CMK (cell line): ENCODE measurements around the gene HBE1.
"Not testable (repeated sequence)": the region's sequence is repeated elsewhere in the genome, so short reads cannot be mapped to it uniquely, and the experiment has no call there.

Experiments used
- DNase-seq: peaks from one replicate; pipeline ENCODE4 v3.0.0-alpha.2; 2010; ENCODE audit warnings: low read depth

Gene HBE1

GRCh38 chr11:5253440-5253839 lies 16.3 kb downstream of the HBE1 start:
- DNase-seq: not testable (repeated sequence)

GRCh38 chr11:5252919-5253265 lies 16.9 kb downstream of the HBE1 start:
- no peak for DNase-seq

- no peak for DNase-seq
These were observed 17.4 kb downstream of the HBE1 start for GRCh38 chr11:5252192-5252918.

GRCh38 chr11:5251746-5252145 lies 18.0 kb downstream of the HBE1 start:
- DNase-seq: no peak

- DNase-seq: no peak
These were observed 19.1 kb downstream of the HBE1 start for GRCh38 chr11:5250543-5251204.

GRCh38 chr11:5249807-5250396 lies 19.8 kb downstream of the HBE1 start, which contains the start of gene HBG1:
HBG1 (minus strand) TSS chr11:5249857; CDS start chr11:5249804, 53 bp downstream.
- DNase-seq: not testable (repeated sequence)

- DNase-seq: not testable (repeated sequence)
These were observed 21.2 kb downstream of the HBE1 start for GRCh38 chr11:5248498-5248897.

- DNase-seq: no peak
These were observed 22.1 kb downstream of the HBE1 start for GRCh38 chr11:5247472-5248192.

- no peak for DNase-seq
These were observed 22.8 kb downstream of the HBE1 start for GRCh38 chr11:5246772-5247471.

GRCh38 chr11:5245155-5245554 lies 24.6 kb downstream of the HBE1 start:
- no peak for DNase-seq

- no peak for DNase-seq
These were observed 25.9 kb downstream of the HBE1 start for GRCh38 chr11:5243816-5244180.

- no peak for DNase-seq
These were observed 26.6 kb downstream of the HBE1 start for GRCh38 chr11:5242933-5243815.

- no peak for DNase-seq
These were observed 27.5 kb downstream of the HBE1 start for GRCh38 chr11:5242208-5242607.

- DNase-seq: no peak
These were observed 28.3 kb downstream of the HBE1 start for GRCh38 chr11:5241458-5241857.

- DNase-seq: no peak
These were observed 29.3 kb downstream of the HBE1 start for GRCh38 chr11:5240458-5240857.

- no peak for DNase-seq
These were observed 29.7 kb downstream of the HBE1 start for GRCh38 chr11:5240056-5240455.

GRCh38 chr11:5239046-5239445 lies 30.7 kb downstream of the HBE1 start:
- no peak for DNase-seq

- DNase-seq: no peak
These were observed 31.3 kb downstream of the HBE1 start for GRCh38 chr11:5238486-5238885.

- DNase-seq: no peak
These were observed 32.3 kb downstream of the HBE1 start for GRCh38 chr11:5237420-5237819.

GRCh38 chr11:5235364-5236095 lies 34.2 kb downstream of the HBE1 start:
- no peak for DNase-seq
